ENCODE results near the gene SNX15.

GRCh38 chr11:65034423-65034822 is 7.2 kb downstream of the SNX15 start:
- TF ChIP-seq CTCF (conservative IDR thresholded peaks at IDR 0.05; ENCODE audit: low read depth, low read length) (no peak), EZH2 (IDR thresholded peaks at IDR 0.05; ENCODE audit: borderline replicate concordance, low read depth, low read length, poor library complexity, severe bottlenecking) (no peak)

All from A673 (cell line).